ENCODE measurements around the gene SLC17A9. TPM values are rescaled to one million over a fixed set of nuclear protein-coding genes. Genes with fewer than 3 reads are reported as not detected.
A peak's percentile ranks its signal among the peaks of the same experiment; 100 is the strongest.

The SLC17A9 gene
- total and polyA plus RNA-seq, 2 experiments from 2014 or later = 1.8 to 3.2 TPM

DNA sequence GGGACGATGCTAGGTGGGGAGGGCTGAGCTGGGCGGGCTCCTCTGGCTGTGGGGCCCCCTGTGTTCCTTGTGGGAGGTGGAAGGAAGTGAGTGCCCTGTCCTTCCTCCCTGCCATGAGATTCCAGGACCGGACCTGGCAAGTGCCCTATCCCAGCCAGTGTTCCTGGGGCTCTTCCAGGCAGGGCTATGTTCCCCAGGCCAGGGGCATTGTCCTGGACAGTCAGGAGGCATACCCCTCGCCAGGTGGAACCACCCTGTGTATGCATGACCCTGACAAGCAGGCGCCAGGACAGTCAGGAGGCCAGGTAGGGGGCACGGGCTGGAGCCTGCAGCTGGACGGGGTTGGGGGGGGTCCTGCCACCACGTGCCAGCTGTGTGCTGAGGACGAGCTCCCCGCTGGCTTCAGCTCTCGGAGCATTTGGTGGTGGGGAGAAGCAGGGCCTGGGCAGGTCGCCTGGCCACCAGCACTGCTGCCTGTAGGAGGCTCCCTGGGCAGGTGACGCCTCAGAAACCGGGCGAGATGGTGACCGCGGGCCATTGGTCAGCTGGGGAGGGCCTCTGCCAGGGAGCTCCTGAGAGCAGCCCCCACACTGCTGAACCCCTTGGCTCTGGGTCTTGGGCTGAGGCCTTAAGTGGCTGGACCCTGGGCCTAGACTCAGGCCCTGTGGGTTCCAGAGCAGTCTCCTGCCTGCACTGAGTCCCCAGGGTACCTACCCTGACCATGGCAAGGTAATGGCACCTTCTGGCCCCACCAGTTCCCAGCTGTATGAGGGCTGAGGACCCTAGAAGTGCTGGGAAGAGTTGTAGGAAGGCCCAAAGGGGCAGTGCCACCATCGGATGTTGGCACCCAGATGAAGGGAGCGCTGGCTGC is 694 bp downstream of the SLC17A9 start:
- H3K36me3 ChIP-seq = peaks cover under 1% of the 10 kb centered on the region
- TF ChIP-seq, protein P1, sequence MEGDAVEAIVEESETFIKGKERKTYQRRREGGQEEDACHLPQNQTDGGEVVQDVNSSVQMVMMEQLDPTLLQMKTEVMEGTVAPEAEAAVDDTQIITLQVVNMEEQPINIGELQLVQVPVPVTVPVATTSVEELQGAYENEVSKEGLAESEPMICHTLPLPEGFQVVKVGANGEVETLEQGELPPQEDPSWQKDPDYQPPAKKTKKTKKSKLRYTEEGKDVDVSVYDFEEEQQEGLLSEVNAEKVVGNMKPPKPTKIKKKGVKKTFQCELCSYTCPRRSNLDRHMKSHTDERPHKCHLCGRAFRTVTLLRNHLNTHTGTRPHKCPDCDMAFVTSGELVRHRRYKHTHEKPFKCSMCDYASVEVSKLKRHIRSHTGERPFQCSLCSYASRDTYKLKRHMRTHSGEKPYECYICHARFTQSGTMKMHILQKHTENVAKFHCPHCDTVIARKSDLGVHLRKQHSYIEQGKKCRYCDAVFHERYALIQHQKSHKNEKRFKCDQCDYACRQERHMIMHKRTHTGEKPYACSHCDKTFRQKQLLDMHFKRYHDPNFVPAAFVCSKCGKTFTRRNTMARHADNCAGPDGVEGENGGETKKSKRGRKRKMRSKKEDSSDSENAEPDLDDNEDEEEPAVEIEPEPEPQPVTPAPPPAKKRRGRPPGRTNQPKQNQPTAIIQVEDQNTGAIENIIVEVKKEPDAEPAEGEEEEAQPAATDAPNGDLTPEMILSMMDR (IDR thresholded peaks at IDR 0.05; ENCODE audit: low read depth, low read length) = no peak
- no peak for DNase-seq (ENCODE audit: low read depth in 1 of 2, low spot score in 1 of 2)
- no peaks in the 10 kb centered on the region for H3K27me3 ChIP-seq
- H3K4me3 ChIP-seq = no peak overlapping the region
- H3K27ac ChIP-seq = peak overlapping the region; percentile 49
- peaks cover 10% of the 10 kb centered on the region for H3K4me1 ChIP-seq (ENCODE audit: low read depth)
- H3K9me3 ChIP-seq (ENCODE audit: low read depth) = no peaks in the 10 kb centered on the region

DNA sequence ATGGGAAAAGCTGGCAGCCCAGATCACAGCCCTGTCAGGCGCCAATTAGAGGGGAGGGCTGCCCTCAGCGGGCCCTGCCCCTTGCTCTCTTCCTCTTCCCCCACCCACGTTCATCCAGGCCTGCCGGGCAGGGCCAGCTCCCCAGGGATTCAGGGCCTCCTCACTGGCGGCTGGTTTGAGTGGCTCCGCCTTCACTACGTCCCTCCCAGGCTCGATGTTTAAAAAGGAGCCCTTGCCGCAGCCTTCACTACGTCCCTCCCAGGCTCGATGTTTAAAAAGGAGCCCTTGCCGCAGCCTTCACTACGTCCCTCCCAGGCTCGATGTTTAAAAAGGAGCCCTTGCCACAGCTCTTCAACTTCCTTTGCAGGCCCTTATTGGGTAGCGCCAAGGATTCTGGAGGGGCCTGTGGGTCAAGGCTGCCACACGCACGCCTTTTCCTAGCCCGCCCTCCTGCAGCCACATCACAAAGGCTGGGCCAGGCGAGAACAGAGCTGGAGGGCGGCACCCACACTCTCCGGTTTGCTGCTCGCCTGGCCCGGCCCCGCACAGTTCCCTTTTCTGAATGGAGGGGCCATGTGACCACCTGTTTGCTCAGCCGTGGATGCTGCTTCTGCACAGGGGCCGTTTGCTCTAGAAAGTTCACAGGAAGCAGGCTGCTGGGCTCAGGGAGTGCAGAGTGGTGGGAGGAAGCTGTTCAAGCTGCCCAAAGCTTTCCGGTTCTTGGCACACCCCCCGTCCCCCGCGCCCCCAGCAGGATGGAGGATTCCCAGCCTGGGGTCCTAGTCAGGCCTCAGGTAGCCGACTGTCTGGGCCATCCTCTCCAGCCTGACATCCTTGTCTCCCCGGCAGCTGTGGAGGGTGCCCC is 1.6 kb downstream of the SLC17A9 start:
- Histone ChIP-seq H3K36me3 (no peaks in the 10 kb centered on the region), H3K9me3 (ENCODE audit: low read depth) (no peaks in the 10 kb centered on the region), H3K4me1 (ENCODE audit: low read depth) (peaks cover 10% of the 10 kb centered on the region), H3K27me3 (no peaks in the 10 kb centered on the region), H3K27ac (peak overlapping the region; percentile 49), H3K4me3 (no peak overlapping the region)
- TF ChIP-seq, protein P1 (IDR thresholded peaks at IDR 0.05; ENCODE audit: low read depth, low read length) = no peak
- DNase-seq (ENCODE audit: low read depth in 1 of 2, low spot score in 1 of 2) = peak; percentile 70 to 85

DNA sequence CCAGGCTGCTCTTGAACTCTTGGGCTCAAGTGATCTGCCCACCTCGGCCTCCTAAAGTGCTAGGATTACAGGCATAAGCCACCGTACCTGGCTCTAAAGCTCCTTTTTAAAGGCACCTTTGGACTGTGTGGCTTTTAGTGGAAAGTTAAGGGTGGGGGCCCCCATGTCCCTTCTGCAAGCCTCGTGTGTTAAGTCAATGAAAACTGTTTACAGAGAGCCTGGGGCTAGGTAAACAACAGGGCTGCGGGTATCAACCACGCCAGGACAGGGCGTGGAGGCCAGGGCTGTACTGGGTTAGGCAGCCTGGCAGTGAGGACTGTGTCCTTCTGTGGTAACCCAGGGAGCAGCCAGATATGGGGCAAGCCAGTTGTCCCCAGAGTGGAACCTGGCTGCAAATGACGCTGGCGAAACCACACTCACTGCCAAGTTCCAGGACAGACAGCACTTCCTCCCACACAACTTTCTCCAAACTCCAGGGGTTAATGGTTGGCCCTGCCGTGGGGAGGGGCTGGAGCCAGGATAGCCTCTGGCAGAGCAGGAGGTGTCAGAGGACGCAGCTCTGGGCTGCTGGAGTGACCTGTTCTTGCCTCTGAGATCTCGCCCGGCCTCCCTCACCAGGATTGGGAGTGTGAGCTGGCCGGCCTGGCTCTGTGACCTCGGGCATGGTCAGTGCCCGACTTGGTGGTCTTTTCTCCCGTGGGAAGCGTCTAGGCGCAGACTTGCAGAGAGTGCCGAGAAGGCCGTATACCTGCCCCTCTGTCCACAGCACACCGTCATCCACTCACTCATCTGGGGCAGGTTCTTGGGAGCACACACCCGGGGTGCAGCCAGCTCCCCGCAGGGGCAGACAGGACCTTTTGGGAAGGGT is 3.2 kb downstream of the SLC17A9 start:
- DNase-seq (ENCODE audit: low read depth in 1 of 2, low spot score in 1 of 2) = no peak
- TF ChIP-seq, protein P1 (IDR thresholded peaks at IDR 0.05; ENCODE audit: low read depth, low read length) = no peak
- Histone ChIP-seq H3K4me1 (ENCODE audit: low read depth) (peaks cover 10% of the 10 kb centered on the region), H3K36me3 (no peaks in the 10 kb centered on the region), H3K4me3 (no peak overlapping the region), H3K9me3 (ENCODE audit: low read depth) (no peaks in the 10 kb centered on the region), H3K27ac (no peak overlapping the region), H3K27me3 (no peaks in the 10 kb centered on the region)

DNA sequence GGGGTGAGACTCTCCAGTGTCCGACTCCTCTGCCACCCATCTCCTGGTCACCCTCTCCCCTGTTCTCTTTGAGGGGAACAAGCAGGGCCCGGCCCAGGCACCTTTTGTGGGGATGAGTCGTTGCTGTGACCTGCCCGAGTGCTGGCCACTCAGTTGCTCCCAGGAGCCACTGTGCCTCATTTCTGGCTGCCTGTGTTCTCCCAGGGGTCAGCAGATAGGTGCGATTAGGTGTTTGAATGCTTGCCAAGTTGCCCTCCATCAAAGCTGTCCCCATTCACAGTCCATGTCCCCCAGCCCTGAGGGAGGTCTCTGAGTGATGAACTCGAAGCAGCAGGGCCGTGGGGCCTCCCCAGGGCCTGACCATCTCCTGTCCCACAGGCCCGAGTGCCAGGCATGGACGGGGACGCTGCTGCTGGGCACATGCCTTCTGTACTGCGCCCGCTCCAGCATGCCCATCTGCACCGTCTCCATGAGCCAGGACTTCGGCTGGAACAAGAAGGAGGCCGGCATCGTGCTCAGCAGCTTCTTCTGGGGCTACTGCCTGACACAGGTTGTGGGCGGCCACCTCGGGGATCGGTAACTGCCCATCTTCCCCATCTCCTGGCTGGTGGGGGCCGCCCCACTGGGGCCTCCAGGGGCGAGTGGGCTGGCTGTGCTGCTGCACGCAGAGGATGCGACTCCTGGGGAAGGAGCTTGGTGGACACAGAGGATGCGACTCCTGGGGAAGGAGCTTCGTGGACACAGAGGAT is 4.1 kb downstream of the SLC17A9 start:
- TF ChIP-seq, protein P1 (IDR thresholded peaks at IDR 0.05; ENCODE audit: low read depth, low read length) = no peak
- H3K9me3 ChIP-seq (ENCODE audit: low read depth) = no peaks in the 10 kb centered on the region
- H3K4me3 ChIP-seq = no peak overlapping the region
- H3K27me3 ChIP-seq = no peaks in the 10 kb centered on the region
- DNase-seq (ENCODE audit: low read depth in 1 of 2, low spot score in 1 of 2) = no peak
- H3K27ac ChIP-seq = no peak overlapping the region
- H3K36me3 ChIP-seq = no peaks in the 10 kb centered on the region
- H3K4me1 ChIP-seq (ENCODE audit: low read depth) = peaks cover 10% of the 10 kb centered on the region
